Keratinocyte (primary cell): ENCODE data around the gene PGPEP1.

ENCODE experiments used
- EZH2 ChIP-seq: IDR thresholded peaks from one replicate; pipeline ENCODE4 v1.6.1; 2012; ENCODE audit warnings: inconsistent platforms, mild to moderate bottlenecking, low read length, moderate library complexity
- TF ChIP-seq, protein P1 (sequence below), 3 experiments: IDR thresholded peaks in 1 of 3; conservative IDR thresholded peaks in 1 of 3; optimal IDR thresholded peaks in 1 of 3; 2 replicates in 2 of 3; 3 replicates in 1 of 3; pipeline versions ENCODE3 to v1.5.1; 2011; ENCODE audit warnings: low read length in 3 of 3, mild to moderate bottlenecking in 3 of 3, moderate library complexity in 2 of 3, control low read depth in 1 of 3, inconsistent platforms in 1 of 3; ENCODE audit not compliant: insufficient read depth in 2 of 3; ENCODE audit errors: extremely low read depth in 1 of 3

GRCh38 chr19:18392926-18393325 is 52.5 kb downstream of the PGPEP1 start:
- TF ChIP-seq, protein P1, sequence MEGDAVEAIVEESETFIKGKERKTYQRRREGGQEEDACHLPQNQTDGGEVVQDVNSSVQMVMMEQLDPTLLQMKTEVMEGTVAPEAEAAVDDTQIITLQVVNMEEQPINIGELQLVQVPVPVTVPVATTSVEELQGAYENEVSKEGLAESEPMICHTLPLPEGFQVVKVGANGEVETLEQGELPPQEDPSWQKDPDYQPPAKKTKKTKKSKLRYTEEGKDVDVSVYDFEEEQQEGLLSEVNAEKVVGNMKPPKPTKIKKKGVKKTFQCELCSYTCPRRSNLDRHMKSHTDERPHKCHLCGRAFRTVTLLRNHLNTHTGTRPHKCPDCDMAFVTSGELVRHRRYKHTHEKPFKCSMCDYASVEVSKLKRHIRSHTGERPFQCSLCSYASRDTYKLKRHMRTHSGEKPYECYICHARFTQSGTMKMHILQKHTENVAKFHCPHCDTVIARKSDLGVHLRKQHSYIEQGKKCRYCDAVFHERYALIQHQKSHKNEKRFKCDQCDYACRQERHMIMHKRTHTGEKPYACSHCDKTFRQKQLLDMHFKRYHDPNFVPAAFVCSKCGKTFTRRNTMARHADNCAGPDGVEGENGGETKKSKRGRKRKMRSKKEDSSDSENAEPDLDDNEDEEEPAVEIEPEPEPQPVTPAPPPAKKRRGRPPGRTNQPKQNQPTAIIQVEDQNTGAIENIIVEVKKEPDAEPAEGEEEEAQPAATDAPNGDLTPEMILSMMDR (optimal IDR thresholded peaks at IDR 0.05 in 1 of 3, IDR thresholded peaks at IDR 0.05 in 1 of 3, conservative IDR thresholded peaks at IDR 0.05 in 1 of 3; ENCODE audit: extremely low read depth in 1 of 3, insufficient read depth in 2 of 3, low read length in 3 of 3), result no peak
- TF ChIP-seq EZH2, result no peak
